ENCODE data around the gene UFM1. TPM values are rescaled to one million over a fixed set of nuclear protein-coding genes. Genes with fewer than 3 reads are reported as not detected.

UFM1 gene
- total RNA-seq, 2 donors from 2014 or later = 39.2 to 43.2 TPM

DNA sequence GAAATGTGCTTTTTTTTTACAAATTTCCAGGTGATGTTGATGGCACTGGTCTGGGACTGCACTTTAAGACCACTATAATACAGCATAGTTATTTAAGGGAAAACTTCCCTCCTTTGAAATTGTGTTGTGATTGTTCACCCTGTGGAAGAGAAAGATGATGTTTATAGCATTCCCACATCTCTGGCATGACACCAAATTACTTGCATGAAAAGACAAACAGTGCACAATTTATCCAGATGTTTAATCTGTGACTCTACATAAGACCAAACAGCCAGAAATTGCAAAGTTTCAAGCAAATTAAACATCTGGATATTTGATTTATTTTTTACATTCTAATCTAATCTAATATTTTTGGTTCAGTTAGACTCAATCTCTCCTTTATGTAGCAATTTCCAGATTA, 51.6 kb downstream of the UFM1 start:
- H3K36me3 Mint-ChIP-seq (ENCODE audit: low read depth) = no peaks in the 10 kb centered on the region
- no peaks in the 10 kb centered on the region for H3K36me3 ChIP-seq (ENCODE audit: control insufficient read depth, insufficient read depth, low read length)
- no peak overlapping the region for H3K27ac ChIP-seq (ENCODE audit: low read depth, low read length)
- TF ChIP-seq, protein P1, sequence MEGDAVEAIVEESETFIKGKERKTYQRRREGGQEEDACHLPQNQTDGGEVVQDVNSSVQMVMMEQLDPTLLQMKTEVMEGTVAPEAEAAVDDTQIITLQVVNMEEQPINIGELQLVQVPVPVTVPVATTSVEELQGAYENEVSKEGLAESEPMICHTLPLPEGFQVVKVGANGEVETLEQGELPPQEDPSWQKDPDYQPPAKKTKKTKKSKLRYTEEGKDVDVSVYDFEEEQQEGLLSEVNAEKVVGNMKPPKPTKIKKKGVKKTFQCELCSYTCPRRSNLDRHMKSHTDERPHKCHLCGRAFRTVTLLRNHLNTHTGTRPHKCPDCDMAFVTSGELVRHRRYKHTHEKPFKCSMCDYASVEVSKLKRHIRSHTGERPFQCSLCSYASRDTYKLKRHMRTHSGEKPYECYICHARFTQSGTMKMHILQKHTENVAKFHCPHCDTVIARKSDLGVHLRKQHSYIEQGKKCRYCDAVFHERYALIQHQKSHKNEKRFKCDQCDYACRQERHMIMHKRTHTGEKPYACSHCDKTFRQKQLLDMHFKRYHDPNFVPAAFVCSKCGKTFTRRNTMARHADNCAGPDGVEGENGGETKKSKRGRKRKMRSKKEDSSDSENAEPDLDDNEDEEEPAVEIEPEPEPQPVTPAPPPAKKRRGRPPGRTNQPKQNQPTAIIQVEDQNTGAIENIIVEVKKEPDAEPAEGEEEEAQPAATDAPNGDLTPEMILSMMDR (conservative IDR thresholded peaks at IDR 0.05) = no peak
- no peak overlapping the region for H3K4me3 ChIP-seq (ENCODE audit: low read length)
- H3K27me3 ChIP-seq (ENCODE audit: control insufficient read depth, insufficient read depth, low read length, poor library complexity, severe bottlenecking) = no peaks in the 10 kb centered on the region
- H3K27ac Mint-ChIP-seq = no peak overlapping the region
- no peak overlapping the region for H3K4me3 Mint-ChIP-seq
- H3K9me3 ChIP-seq (ENCODE audit: control insufficient read depth, low read length) = no peaks in the 10 kb centered on the region
- no peaks in the 10 kb centered on the region for H3K4me1 Mint-ChIP-seq
- no peaks in the 10 kb centered on the region for H3K27me3 Mint-ChIP-seq (ENCODE audit: insufficient read depth)
- no peaks in the 10 kb centered on the region for H3K4me1 ChIP-seq (ENCODE audit: control insufficient read depth, insufficient read depth, low read length)
- no peaks in the 10 kb centered on the region for H3K9me3 Mint-ChIP-seq
- DNase-seq = no peak
- no peak overlapping the region for H3K9ac ChIP-seq (ENCODE audit: extremely low read depth, low read length, poor library complexity, severe bottlenecking)

DNA sequence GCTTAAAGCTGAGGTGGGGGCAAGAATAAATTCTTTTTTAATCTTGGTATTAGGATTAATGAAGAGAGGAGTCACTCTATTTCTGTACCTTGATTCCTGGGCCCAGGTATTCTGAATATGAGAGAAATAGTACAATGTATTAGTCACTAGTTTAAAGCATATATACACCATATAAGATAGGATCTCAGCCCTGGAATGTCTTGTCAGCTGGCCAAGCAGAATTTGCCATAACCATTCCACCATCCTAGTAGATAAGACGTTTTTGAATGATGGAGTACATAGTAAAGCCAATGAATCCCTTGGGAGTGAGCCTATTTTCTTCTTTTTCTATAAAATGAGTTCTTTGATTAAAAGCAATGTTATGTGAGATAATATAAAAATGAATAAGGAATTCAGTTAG, 55.6 kb downstream of the UFM1 start:
- no peak for DNase-seq
- WGBS, 2 experiments (ENCODE audit: insufficient coverage in 1 of 2, insufficient read length in 1 of 2) = 86% methylated on average over 1 of the region's 1 CpG; no CpG with 5 or more reads in 1 of the 2 experiments
- Histone ChIP-seq H3K4me3 (ENCODE audit: low read length) (no peak overlapping the region), H3K27me3 (ENCODE audit: control insufficient read depth, insufficient read depth, low read length, poor library complexity, severe bottlenecking) (no peaks in the 10 kb centered on the region), H3K4me1 (ENCODE audit: control insufficient read depth, insufficient read depth, low read length) (no peaks in the 10 kb centered on the region), H3K9ac (ENCODE audit: extremely low read depth, low read length, poor library complexity, severe bottlenecking) (no peak overlapping the region), H3K36me3 (ENCODE audit: control insufficient read depth, insufficient read depth, low read length) (no peaks in the 10 kb centered on the region), H3K9me3 (ENCODE audit: control insufficient read depth, low read length) (no peaks in the 10 kb centered on the region), H3K27ac (ENCODE audit: low read depth, low read length) (no peak overlapping the region)
- H3K36me3 Mint-ChIP-seq (ENCODE audit: low read depth) = no peaks in the 10 kb centered on the region
- TF ChIP-seq, protein P1 (conservative IDR thresholded peaks at IDR 0.05) = no peak
- no peaks in the 10 kb centered on the region for H3K27me3 Mint-ChIP-seq (ENCODE audit: insufficient read depth)
- no peak overlapping the region for H3K4me3 Mint-ChIP-seq
- no peaks in the 10 kb centered on the region for H3K4me1 Mint-ChIP-seq
- no peak overlapping the region for H3K27ac Mint-ChIP-seq
- no peaks in the 10 kb centered on the region for H3K9me3 Mint-ChIP-seq

DNA sequence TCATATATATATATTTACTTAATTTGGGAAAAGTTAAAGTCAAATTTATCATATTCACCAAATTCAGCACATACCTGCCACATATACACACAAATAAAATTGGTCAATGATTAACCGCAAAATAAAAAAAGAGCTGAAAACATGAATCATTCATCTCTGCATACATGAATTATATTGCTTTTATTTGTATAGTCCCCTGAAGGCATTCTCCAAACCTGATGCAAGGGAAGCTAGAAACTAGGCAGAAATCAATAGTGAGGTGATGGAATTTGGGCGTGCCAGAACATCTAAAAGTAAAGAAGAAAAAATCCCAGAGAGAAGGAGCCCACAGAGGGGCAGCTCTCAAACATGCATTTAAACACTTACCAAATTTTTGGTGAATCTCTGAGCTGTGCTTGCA, 60.1 kb downstream of the UFM1 start:
- DNase-seq = no peak
- H3K4me3 Mint-ChIP-seq = no peak overlapping the region
- Histone ChIP-seq H3K4me3 (ENCODE audit: low read length) (no peak overlapping the region), H3K9ac (ENCODE audit: extremely low read depth, low read length, poor library complexity, severe bottlenecking) (no peak overlapping the region), H3K27ac (ENCODE audit: low read depth, low read length) (no peak overlapping the region), H3K9me3 (ENCODE audit: control insufficient read depth, low read length) (no peaks in the 10 kb centered on the region), H3K4me1 (ENCODE audit: control insufficient read depth, insufficient read depth, low read length) (no peaks in the 10 kb centered on the region), H3K36me3 (ENCODE audit: control insufficient read depth, insufficient read depth, low read length) (no peaks in the 10 kb centered on the region), H3K27me3 (ENCODE audit: control insufficient read depth, insufficient read depth, low read length, poor library complexity, severe bottlenecking) (no peaks in the 10 kb centered on the region)
- 93 to 100% methylated on average over 1 of the region's 2 CpGs for WGBS, 2 experiments (ENCODE audit: insufficient coverage in 1 of 2, insufficient read length in 1 of 2)
- no peaks in the 10 kb centered on the region for H3K9me3 Mint-ChIP-seq
- peaks cover 11% of the 10 kb centered on the region for H3K4me1 Mint-ChIP-seq
- no peaks in the 10 kb centered on the region for H3K36me3 Mint-ChIP-seq (ENCODE audit: low read depth)
- no peaks in the 10 kb centered on the region for H3K27me3 Mint-ChIP-seq (ENCODE audit: insufficient read depth)
- no peak overlapping the region for H3K27ac Mint-ChIP-seq
- TF ChIP-seq, protein P1 (conservative IDR thresholded peaks at IDR 0.05) = no peak

Measured in endodermal cell (in vitro differentiated cells).